Mucosa of rectum (tissue), 2 donors: ENCODE measurements around the gene CCDC51.

Source experiments
- H3K27ac ChIP-seq, 2 donors: one replicate each; pipeline ENCODE4 v1.7.0; 2013; ENCODE audit warnings: inconsistent platforms in 2 of 2, low read depth in 2 of 2, low read length in 2 of 2
- H3K27me3 ChIP-seq, 2 donors: one replicate each; pipeline ENCODE4 v1.7.0; 2013; ENCODE audit warnings: low read length in 2 of 2; ENCODE audit not compliant: control insufficient read depth in 2 of 2, insufficient read depth in 2 of 2
- H3K36me3 ChIP-seq, 2 donors: one replicate each; pipeline ENCODE4 v1.7.0; 2013; ENCODE audit warnings: low read length in 2 of 2; ENCODE audit not compliant: control insufficient read depth in 2 of 2, insufficient read depth in 2 of 2
- H3K4me1 ChIP-seq, 2 donors: one replicate each; pipeline ENCODE4 v1.7.0; 2013; ENCODE audit warnings: low read length in 2 of 2, mild to moderate bottlenecking in 1 of 2; ENCODE audit not compliant: control insufficient read depth in 2 of 2, insufficient read depth in 2 of 2
- H3K4me3 ChIP-seq, 2 donors: one replicate each; pipeline ENCODE4 v1.7.0; 2013; ENCODE audit warnings: low read length in 2 of 2
- H3K9ac ChIP-seq, 2 donors: one replicate each; pipeline ENCODE4 v1.7.0; 2013; ENCODE audit warnings: low read length in 2 of 2, low read depth in 1 of 2, mild to moderate bottlenecking in 1 of 2
- H3K9me3 ChIP-seq, 2 donors: one replicate each; pipeline ENCODE4 v1.7.0; 2013; ENCODE audit warnings: low read length in 2 of 2; ENCODE audit not compliant: control insufficient read depth in 2 of 2
- donor health status: healthy.
- donor health status: Normal muscosa, but diverticular disease.

CCDC51 gene

GRCh38 chr3:48415251-48415953 is 24.5 kb downstream of the CCDC51 start:
- H3K9ac ChIP-seq: no peak overlapping the region
- no peaks in the 10 kb centered on the region for H3K27me3 ChIP-seq
- no peak overlapping the region for H3K4me3 ChIP-seq
- H3K27ac ChIP-seq: no peak overlapping the region
- no peaks in the 10 kb centered on the region for H3K9me3 ChIP-seq
- H3K4me1 ChIP-seq: no peaks in the 10 kb centered on the region
- H3K36me3 ChIP-seq: peaks cover 69 to 71% of the 10 kb centered on the region in 2 donors

- Histone ChIP-seq H3K36me3 (peaks cover 72 to 76% of the 10 kb centered on the region in 2 donors), H3K27ac (no peak overlapping the region), H3K9me3 (no peaks in the 10 kb centered on the region), H3K9ac (no peak overlapping the region), H3K27me3 (no peaks in the 10 kb centered on the region), H3K4me3 (no peak overlapping the region), H3K4me1 (no peaks in the 10 kb centered on the region)
Observed at GRCh38 chr3:48414376-48415250, 25.3 kb downstream of the CCDC51 start.

DNA sequence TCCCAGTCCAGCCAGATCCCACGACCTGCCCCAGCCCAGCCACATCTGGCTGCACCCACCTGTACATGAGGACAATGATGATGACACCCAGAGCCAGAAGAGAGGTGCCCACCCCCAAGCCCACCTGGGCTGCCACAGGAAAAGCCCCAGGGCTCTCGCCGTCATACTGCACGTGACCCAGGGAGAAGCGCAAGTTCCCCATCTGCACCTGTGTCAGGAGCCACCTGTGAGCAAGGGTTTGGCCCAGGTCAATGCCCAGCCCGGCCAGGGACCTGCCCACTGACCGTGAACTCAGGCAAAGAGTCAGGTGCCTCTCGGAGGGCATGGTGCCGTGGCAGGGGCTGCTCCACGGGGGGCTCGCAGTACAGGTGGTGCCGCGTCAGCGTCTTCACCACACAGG is 26.3 kb downstream of the CCDC51 start:
- Histone ChIP-seq H3K9ac (no peak overlapping the region), H3K27me3 (no peaks in the 10 kb centered on the region), H3K36me3 (peaks cover 76 to 78% of the 10 kb centered on the region in 2 donors), H3K9me3 (no peaks in the 10 kb centered on the region), H3K4me3 (no peak overlapping the region), H3K4me1 (no peaks in the 10 kb centered on the region), H3K27ac (no peak overlapping the region)

DNA sequence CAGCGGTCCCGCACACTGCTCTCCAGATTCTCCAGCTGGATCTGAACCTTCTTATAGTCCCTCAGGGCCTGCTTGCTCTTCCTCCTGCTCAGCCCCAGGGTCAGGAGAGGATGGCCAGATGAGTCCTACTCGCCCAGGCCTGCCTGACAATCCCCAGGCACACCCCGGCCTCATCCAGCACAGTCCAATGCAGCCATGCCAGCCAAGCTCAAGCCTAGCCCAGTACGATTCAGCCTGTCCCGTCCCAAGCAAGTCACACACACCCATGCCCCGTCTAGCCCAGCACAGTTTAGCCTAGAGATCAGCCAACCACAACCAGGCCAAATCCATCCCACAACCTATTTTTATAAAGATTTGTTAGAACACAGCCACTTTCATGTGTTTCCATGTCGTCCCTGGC is 26.8 kb downstream of the CCDC51 start:
- Histone ChIP-seq H3K9ac (no peak overlapping the region), H3K4me3 (no peak overlapping the region), H3K9me3 (no peaks in the 10 kb centered on the region), H3K27ac (no peak overlapping the region), H3K27me3 (no peaks in the 10 kb centered on the region), H3K36me3 (peaks cover 76 to 77% of the 10 kb centered on the region in 2 donors), H3K4me1 (no peaks in the 10 kb centered on the region)

DNA sequence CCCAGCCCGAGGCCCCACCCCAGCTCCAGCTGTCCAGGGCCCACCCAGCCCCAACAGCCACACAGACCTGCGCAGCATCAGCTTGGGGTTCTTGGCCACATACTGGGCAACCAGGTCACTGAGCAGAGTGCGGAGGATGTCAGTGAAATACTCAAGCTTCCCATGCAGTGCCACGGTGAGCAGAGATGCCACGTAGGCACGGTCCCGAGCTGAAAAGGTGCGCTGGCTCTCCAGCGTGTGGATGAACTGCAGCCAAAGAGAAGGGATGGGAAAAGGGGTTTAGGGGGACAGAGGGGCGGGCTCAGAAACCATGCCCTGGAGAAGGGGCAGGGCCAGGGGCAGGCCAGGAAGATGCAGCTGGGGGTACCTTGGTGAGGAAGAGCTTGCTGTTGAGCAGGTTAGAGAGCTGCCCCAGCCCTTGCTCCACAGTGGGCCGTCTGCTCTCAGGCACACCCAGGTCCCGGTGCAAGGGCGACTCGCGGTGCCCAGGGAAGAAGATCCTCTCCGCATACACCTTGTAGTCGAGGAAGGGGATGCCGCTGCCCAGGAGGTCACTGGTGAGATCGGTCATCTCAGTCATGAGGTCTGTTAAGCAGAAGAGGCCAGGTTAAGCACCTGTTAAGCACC is 27.4 kb downstream of the CCDC51 start:
- H3K4me3 ChIP-seq: no peak overlapping the region
- peaks cover 70 to 75% of the 10 kb centered on the region in 2 donors for H3K36me3 ChIP-seq
- H3K4me1 ChIP-seq: no peaks in the 10 kb centered on the region
- H3K9me3 ChIP-seq: no peaks in the 10 kb centered on the region
- H3K9ac ChIP-seq: no peak overlapping the region
- H3K27ac ChIP-seq: no peak overlapping the region
- H3K27me3 ChIP-seq: no peaks in the 10 kb centered on the region

DNA sequence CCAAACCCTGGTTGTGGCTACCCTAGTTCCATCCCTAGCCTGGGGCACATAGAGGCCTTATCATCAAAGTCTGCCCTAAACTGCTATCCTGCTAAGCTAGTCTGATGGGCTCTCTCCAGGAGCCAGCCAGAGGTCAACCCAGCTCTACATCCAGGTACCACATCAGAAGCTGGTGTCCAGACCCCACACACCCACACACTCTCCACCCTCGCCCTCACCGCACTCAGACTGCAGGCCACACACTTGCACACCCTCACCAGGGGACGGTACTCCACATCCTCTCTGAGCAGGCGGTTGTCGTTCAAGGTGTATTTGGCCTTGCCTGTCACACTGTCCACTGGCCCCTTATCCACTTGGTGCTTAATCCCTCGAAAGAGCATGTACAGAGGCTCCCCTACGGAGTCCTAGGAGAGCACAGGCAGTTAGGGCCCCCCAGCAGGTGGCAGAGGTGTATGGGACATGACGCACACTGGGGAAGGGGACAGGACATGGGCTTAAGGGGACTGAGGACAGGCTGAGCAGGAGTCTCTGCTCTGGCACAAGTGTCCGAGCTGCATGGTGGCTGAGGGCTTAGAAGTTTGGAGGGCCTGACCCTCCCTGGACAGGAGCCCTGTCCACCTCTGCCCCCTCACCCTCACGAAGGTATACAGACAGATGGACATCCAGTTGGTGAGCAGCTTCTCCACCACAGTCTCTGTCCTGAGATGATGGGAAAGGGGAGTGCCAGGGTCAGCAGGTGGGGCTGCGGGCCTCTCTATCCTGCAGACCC is 28.1 kb downstream of the CCDC51 start:
- Histone ChIP-seq H3K36me3 (peaks cover 67 to 77% of the 10 kb centered on the region in 2 donors), H3K27me3 (no peaks in the 10 kb centered on the region), H3K4me1 (no peaks in the 10 kb centered on the region), H3K27ac (no peak overlapping the region), H3K9ac (no peak overlapping the region), H3K9me3 (no peaks in the 10 kb centered on the region), H3K4me3 (no peak overlapping the region)

DNA sequence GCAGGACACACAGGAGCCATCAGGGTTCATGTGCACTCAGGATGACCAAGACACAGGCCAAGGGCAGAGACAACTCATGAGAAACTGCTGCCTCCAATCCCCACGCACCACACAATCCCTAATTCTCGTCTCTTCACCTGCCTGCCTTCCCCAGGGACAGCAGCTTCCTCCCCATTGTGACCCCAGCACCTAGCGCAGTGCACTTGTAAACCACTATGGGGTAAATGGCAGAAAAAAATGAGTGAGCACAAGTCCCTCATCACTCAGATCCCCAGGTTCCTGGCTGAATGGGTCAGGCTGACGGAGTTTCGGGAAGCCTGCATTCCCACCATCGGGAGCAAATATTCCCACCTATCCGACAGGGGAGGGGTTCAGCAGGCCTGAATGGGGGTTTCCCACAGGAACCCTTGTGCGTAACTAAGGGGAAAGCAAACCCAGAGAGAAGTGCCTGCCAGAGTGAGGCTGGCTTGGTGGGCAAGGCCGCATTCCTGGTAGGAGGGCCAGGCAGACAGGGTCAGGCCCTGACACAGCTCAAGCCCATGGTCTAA is 28.8 kb downstream of the CCDC51 start:
- Histone ChIP-seq H3K4me1 (no peaks in the 10 kb centered on the region), H3K4me3 (no peak overlapping the region), H3K9ac (no peak overlapping the region), H3K36me3 (peaks cover 66 to 77% of the 10 kb centered on the region in 2 donors), H3K27me3 (no peaks in the 10 kb centered on the region), H3K27ac (no peak overlapping the region), H3K9me3 (no peaks in the 10 kb centered on the region)

- Histone ChIP-seq H3K36me3 (peaks cover 67 to 74% of the 10 kb centered on the region in 2 donors), H3K27ac (no peak overlapping the region), H3K9ac (no peak overlapping the region), H3K4me3 (no peak overlapping the region), H3K9me3 (no peaks in the 10 kb centered on the region), H3K27me3 (no peaks in the 10 kb centered on the region), H3K4me1 (no peaks in the 10 kb centered on the region)
Observed at GRCh38 chr3:48410205-48411040, 29.5 kb downstream of the CCDC51 start.
